Pons (tissue), 1 donor: Measurements from ENCODE around the gene MANBA.
A peak's percentile ranks its signal among the peaks of the same experiment; 100 is the strongest.

Experiments used
- DNase-seq: peaks from one replicate; pipeline ENCODE4 v3.0.0-alpha.2; 2016; ENCODE audit warnings: low spot score

MANBA gene

DNA sequence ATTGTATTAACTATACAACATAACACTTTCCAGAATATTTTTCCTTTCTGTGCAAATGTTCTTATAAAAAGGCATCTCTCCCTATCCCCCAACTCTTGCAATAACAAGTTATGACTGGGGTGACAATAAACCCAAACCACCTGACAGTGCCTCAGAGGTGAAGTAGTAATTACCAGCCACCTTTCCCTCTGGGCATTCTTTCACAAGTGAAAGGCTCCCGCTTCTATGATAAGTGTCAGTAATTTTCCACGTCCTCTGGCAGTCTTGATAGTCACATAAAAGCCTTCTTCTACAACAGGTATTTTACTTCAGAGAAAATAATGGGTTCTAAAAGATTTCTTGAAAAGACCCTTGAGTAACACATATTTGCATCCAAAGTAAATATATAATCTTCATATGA, 82.7 kb downstream of the MANBA start:
- no peak for DNase-seq

- no peak for DNase-seq
These were observed 85.6 kb downstream of the MANBA start for GRCh38 chr4:102675141-102675540.

GRCh38 chr4:102667001-102667400, 93.8 kb downstream of the MANBA start:
- no peak for DNase-seq

DNA sequence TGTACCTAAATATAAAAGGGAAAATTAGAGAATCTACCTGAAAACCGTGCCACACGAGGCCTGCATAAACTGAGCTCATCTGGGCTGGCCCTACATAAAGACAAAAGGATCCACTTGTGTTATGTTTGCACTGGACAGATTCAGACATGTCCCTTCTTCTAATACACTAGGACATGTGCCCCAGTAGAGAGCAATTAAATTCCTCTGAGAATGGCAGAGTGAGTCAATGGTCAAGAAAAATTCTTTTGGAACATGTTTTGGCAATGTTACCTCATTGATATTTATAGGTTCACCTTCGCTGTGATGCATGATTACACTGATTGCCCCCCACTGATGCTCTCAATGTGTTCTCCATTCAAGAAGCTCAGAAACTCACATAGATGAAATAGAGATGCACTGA, 95.2 kb downstream of the MANBA start:
- DNase-seq = no peak

DNA sequence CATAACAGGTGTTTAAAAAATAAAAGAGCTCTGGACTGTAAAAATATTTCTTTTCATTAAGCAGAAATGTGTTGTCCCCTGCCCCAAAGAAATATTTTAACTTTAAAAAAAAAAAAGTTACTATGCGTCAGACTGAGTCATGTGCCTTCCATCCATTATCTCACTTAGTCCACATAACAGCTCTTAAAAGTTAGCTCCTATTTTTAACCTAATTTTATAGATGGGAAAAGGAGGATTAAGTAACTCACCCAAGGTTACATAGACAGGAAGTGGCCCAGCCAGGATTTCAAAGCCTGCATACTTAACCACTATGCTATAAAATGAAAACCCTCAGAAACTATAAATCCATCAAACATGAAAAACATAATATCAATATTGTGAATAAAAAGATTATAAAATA, 97.7 kb downstream of the MANBA start:
- no peak for DNase-seq

- DNase-seq = no peak
These were observed 103.6 kb downstream of the MANBA start for GRCh38 chr4:102657206-102657605.

- peak; percentile 28 for DNase-seq
These were observed 113.7 kb downstream of the MANBA start for GRCh38 chr4:102647117-102647516.

DNA sequence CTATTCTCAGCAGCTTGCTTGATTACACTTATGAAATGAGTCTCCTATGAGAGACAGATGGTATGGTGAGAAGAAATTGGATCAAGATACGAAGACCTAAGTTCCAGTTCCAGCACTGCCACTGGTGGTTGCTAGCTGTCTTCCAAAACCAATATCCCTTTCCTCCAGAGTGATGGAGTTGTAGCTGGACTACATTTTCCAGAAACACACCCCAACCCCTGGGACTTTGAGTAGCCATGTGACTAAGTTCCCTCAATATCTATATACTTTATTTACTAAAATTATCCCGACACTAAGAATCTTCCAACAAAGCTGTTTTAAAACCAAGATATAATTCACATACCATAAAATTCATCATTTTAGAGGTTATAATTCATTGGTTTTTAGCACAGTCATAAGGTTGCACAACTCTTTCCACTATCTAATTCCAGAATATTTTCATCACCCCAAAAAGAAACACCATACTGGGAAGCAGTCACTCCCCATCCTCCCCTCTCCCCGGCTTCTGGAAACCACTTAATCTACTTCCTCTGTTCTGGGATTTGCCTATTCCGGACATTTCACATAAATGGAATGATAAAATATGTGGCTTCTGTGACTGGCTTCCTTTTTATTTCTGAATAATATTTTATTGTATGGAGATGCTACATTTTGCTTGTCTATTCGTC, 118.0 kb downstream of the MANBA start:
- DNase-seq = no peak

DNA sequence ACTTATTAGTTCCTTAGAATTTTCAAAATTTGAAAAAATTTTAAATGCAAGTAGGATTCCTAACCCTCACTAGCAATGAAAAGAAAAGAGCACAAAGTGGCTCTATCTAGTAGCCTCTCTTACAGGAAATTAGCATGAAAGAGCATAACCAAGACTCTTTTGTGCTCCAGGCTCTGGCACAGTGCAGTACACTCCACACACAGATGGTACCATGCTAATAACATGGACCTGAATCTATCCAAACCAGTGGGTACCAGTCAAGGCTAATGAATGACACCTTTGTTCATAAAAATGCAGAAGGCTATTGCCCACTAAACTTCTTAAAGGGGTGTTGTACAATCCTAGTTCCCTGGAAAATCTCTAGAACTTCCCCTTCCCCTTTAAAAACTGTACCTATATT, 119.0 kb downstream of the MANBA start:
- peak; percentile 97 for DNase-seq

- DNase-seq = no peak
These were observed 120.1 kb downstream of the MANBA start for GRCh38 chr4:102640669-102641068.

GRCh38 chr4:102639598-102639997, 121.2 kb downstream of the MANBA start:
- no peak for DNase-seq

DNA sequence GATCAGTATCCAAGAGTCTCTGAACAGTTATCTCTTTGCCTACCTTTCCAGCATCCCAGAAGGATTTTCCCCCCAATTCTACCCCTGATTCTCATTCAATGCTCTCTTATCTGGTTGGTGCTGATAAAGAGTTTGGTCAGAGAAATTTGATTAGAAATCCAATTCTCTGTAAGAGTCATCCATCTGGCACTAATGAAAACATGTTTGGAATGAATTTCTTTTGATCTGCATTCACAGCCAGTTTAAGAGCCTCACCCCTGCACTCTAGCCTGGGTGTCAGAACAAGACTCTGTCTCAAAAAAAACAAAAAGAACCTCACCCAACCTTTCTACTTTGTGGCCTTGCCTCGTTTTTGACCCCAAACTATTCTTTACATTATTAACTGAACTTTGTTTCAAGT, 122.1 kb downstream of the MANBA start:
- no peak for DNase-seq

DNA sequence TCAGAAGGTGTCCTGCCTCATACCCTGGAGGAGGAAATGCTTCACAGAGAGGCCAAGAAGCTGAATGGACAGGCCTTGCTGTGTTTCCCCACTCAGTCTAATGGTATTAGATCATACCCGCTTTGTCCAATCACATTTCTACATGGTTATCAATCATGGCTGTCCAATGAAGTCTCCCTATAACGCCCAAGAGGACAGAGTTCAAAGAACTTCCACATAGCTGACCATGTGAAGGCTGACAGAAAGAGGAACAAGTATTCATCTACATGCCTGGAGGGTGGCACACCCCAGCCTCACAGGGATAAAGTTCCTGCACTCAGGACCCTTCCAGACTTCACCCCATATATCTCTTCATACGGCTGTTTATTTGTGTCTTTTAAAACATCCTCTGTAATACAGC, 123.4 kb downstream of the MANBA start:
- no peak for DNase-seq

DNA sequence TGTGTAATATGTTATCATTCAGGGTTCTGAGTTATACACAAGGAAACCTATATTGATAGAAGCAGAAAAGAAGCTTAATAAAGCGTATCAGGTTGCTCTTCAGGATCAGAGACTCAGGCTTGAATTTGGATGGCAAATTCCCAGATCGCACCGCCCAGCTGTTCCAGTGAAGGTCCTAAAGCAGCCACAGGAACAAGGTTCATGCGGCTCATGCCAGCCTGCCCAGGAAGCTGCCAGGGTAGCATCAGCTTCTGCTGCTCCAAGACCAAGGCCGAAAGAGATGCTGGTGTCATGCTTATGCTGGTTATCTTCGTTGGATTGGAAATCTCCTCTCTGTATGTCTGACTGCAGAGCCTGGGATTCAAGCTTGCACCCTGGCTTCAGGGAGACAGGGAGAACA, 127.7 kb downstream of the MANBA start:
- no peak for DNase-seq

- DNase-seq = no peak
These were observed 128.3 kb downstream of the MANBA start for GRCh38 chr4:102632241-102633065.

- DNase-seq = no peak
These were observed 129.2 kb downstream of the MANBA start for GRCh38 chr4:102631616-102632015.

DNA sequence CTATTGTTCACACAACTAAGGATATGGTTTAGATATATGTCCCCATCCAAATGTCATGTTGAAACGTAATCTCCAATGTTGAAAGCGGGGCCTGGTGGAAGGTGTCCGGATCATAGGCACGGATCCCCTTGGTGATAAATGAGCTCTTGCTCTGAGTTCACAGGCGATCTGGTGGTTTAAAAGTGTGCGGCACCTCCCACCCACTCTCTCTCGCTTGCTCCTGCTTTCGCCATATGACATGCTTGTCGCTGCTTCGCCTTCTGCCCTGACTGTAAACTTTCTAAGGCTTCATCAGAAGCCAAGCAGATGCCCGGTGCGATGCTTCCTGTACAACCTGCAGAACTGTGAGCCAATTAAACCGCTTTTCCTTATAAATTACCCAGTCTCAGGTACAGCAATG, 131.1 kb downstream of the MANBA start:
- no peak for DNase-seq

DNA sequence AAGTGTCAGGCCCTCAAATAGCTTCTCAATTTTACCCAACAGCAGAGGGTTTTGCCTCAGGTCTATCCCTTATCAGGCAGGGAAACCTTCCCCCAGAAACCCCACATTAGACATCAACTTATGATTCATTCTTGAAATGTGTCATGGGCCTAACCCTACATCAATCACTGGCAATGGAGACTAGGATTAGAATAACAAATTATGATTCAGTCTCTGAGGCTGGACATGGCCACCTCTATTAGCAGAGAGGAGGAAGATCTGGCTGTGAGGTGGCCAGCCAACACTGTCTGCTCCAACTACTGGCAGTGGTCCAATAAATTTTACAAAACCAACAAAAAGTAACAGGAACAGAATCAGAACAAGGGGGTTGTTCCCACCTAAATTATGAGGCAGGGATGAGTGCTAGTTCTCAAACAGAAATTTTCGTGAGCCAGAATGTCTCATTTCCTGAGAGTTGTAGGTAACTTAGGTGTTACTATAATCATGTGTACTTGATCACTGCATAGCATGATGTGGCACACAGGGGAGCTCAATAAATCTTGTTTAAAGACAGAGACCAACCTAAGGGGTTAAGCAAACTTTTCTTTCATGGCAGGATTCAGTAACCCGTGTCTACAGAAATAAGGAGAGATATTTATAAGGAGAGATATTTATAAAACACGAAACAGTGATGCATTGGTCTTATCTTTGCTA, 132.8 kb downstream of the MANBA start:
- DNase-seq = no peak

DNA sequence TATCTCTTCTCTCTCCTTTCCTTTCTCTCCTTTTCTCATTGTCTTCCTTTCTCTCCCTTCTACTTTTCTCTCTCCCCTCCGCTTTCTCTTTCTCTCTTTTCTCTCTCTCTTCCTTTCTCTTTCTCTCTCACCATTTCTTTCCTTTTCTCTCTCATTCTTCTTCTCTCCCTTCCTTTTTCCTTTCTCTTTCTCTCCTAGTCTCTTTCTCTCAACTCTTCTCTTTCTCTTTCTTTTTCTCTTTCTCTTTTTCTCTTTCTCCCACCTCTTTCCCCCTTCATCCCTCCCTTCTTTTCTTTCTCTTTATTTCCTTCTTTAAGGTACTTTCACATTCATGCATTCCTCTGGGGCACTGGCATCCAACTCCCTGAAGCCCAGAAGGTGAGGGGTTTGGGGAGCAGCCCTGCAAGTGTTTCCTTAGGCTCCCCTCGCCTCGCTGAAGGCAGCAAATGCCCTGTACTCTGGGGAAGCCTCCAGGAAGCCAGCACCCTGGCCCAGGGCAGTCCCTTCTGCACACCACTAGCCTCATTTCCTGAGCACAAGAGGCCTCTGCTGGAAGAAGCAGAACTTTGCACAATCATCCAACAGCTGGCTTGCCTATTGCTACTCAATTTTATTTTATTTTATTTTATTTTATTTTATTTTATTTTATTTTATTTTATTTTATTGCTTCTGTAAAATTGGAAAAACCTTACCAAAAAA, 135.4 kb downstream of the MANBA start:
- peak; percentile 56 for DNase-seq

DNA sequence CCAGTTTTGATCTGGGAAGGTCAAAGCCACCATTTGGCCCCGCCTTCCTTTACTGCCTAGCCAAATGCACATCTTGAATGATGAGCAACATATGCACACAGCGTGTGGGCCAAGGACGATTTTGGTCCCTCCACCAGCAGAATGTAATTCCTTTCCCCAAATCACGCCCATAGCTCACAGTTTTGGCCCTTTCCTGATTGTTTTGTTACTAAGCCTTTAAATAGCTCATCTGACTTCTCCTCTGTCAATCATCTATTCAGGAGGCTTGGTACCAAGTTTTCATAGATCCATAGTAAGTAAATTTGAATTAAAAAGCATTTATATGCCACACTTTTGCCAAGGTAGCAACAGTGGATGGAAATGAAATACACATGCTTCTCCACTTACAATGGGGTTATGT, 136.3 kb downstream of the MANBA start:
- DNase-seq = no peak

DNA sequence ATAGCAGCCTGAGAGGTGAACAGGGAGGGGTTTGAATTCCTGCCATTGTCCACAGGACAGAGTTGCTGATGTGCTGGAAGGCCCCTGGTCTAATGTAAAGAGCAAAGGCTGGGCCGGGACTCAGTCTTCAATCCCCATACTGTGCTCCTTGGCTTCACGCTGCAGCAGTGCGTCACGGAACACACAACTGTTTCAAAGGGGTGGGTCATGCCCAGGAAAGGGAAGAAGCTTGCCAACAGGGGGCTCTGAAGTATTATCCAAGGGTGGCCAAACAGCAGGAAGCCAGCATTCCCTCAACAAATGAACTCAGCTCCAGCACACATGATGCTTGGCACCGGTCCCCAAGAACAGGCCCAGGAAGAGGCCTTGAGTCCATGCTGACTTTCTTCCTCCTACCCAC, 137.1 kb downstream of the MANBA start:
- DNase-seq = peak; percentile 69

GRCh38 chr4:102620697-102621497, 139.9 kb downstream of the MANBA start:
- peak; percentile 87 for DNase-seq
